Loucy (cell line): Measurements from ENCODE around the gene FAM83C.

Source experiments
- CTCF ChIP-seq: fragments of 200-600 bp; sonication (generic); conservative IDR thresholded peaks from 2 replicates; pipeline ENCODE4 v1.5.1; 2014; ENCODE audit warnings: mild to moderate bottlenecking, antibody characterized with exemption, low read length
- EZH2phosphoT487 ChIP-seq: fragments of 200-600 bp; IDR thresholded peaks from 2 replicates; pipeline ENCODE4 v1.6.1; 2018; ENCODE audit warnings: antibody characterized with exemption, mild to moderate bottlenecking, moderate library complexity, borderline replicate concordance

DNA sequence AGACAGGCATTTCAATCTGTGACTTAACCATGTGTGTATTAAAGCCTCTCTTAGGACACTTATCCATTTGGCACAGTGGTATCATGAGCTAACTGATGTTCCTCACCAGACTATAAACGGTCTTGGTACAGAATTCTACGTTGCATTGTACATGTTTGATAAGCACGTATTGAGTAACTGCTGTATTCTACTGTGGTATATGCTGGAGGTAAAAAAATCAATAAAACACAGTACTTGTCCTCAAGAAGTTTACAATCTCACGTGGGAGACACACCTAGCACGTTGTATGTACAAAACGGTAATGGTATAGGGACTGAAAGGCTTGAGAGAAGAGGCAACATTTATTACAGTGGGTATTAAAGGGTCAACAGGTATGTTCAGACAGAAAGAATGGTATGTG is 33.2 kb upstream of the FAM83C start:
- TF ChIP-seq CTCF (no peak), EZH2phosphoT487 (no peak)
